Measurements from ENCODE around the gene SLX4. TPM values are rescaled to one million over a fixed set of nuclear protein-coding genes. Genes with fewer than 3 reads are reported as not detected.

The SLX4 gene
- total and polyA plus RNA-seq, 9 of the 15 experiments (the other 6 are each of a cell fraction or from before 2014, with no cell fraction given) = 0.29 to 7.9 (median 3.8) TPM

- TF ChIP-seq PRDM10 (IDR thresholded peaks at IDR 0.05; ENCODE audit: partially characterized antibody) = peak; percentile 80
- no peak for TF ChIP-seq ARID3A (IDR thresholded peaks at IDR 0.05; ENCODE audit: borderline replicate concordance, low read depth, low read length)
- no peak for TF ChIP-seq STAT5A (IDR thresholded peaks at IDR 0.05; ENCODE audit: borderline replicate concordance, low read length)
- no peak for TF ChIP-seq BACH1 (tag; IDR thresholded peaks at IDR 0.05)
- TF ChIP-seq CTBP1 (IDR thresholded peaks at IDR 0.05; ENCODE audit: borderline replicate concordance) = peak; percentile 81
- TF ChIP-seq CBFA2T2 (conservative IDR thresholded peaks at IDR 0.05) = 0 out of 2 replicates have a peak, but pooled peaks have one; percentile 8
- no peak for TF ChIP-seq TEAD4 (IDR thresholded peaks at IDR 0.05; ENCODE audit: low read length)
- TF ChIP-seq TEAD4 (CRISPR knock-in tag; IDR thresholded peaks at IDR 0.05; ENCODE audit: borderline replicate concordance) = no peak
- no peak for TF ChIP-seq ZC3H8 (IDR thresholded peaks at IDR 0.05)
- TF ChIP-seq TGIF2 (CRISPR knock-in tag; IDR thresholded peaks at IDR 0.05) = no peak
- TF ChIP-seq NRF1 (conservative IDR thresholded peaks at IDR 0.05 in 1 of 2, IDR thresholded peaks at IDR 0.05 in 1 of 2) = peak; percentile 30 to 54; a peak in 3 of 4 replicates
- 0 out of 2 replicates have a peak, but pooled peaks have one; percentile 44 for TF ChIP-seq MAX (CRISPR knock-in tag; IDR thresholded peaks at IDR 0.05)
- no peak for TF ChIP-seq ZNF184 (CRISPR knock-in tag; IDR thresholded peaks at IDR 0.05)
- TF ChIP-seq HMG20B (CRISPR knock-in tag; IDR thresholded peaks at IDR 0.05) = no peak
- TF ChIP-seq ZNF280A (IDR thresholded peaks at IDR 0.05; ENCODE audit: low read depth, partially characterized antibody) = no peak
- no peak for TF ChIP-seq RBM14 (IDR thresholded peaks at IDR 0.05; ENCODE audit: borderline replicate concordance, insufficient read depth, low read depth, low read length)
- TF ChIP-seq UBTF (IDR thresholded peaks at IDR 0.05; ENCODE audit: borderline replicate concordance in 1 of 2, low read depth in 2 of 2, low read length in 2 of 2) = 0 out of 4 replicates have a peak, but pooled peaks of 1 of the 2 experiments have one; percentile 34
- no peak for TF ChIP-seq ZNF274 (IDR thresholded peaks at IDR 0.05; ENCODE audit: borderline replicate concordance, low read depth, low read length)
Observed at GRCh38 chr16:3642397-3643094, 31.1 kb upstream of the SLX4 start (continued).
